Loucy (cell line): ENCODE measurements around the gene PCSK4.

Experiments used
- CTCF ChIP-seq: fragments of 200-600 bp; sonication (generic); conservative IDR thresholded peaks from 2 replicates; pipeline ENCODE4 v1.5.1; 2014; ENCODE audit warnings: mild to moderate bottlenecking, antibody characterized with exemption, low read length
- EZH2phosphoT487 ChIP-seq: fragments of 200-600 bp; IDR thresholded peaks from 2 replicates; pipeline ENCODE4 v1.6.1; 2018; ENCODE audit warnings: antibody characterized with exemption, mild to moderate bottlenecking, moderate library complexity, borderline replicate concordance

DNA sequence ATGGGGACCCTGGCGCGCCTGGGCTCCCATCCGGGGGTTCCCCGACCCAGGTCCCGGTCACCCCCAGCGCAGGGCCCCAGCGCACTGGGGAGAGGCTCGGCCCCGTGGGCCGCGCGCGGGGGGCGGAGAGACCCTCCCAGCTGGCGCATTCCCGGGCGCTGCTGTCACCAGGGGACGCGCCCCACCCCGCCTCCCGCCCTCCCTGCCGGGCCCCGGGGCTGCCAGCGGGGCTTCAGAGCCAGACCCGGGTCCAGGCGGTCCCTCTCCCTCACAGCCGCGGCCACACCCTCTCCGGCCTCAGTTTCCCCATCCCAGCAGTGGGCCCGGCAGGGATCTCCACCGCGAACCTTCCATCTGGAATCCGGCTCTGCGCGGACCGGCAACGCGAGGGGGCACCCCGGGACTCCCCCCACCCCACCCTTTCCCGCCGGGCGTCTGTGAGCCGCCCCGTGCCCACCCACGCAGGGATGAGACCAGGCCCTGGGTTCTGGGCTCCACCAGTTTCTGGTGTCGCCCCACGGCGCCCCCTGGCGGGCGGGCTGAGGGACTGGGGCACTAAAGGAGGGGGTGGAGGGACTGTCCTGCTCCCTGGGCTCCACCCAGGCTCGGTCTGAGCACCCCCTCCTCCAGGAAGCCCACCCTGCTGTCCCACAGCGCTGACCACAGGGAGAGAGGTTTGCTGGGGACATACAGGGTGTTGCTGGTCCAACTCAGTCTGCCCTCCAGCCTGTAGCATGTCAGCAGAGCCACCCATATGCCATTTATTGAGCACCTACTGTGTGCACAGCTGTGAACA, 23.5 kb upstream of the PCSK4 start:
- no peak for TF ChIP-seq EZH2phosphoT487
- peak; percentile 64 for TF ChIP-seq CTCF
